Breast epithelium (tissue), 3 donors: ENCODE measurements around the gene SMG7.

ENCODE experiments used
- CTCF ChIP-seq, 3 donors: fragments of 450-650 bp; IDR thresholded peaks; one replicate each; pipeline ENCODE4 v1.5.1; 2016 to 2017; ENCODE audit warnings: antibody characterized with exemption in 3 of 3, mild to moderate bottlenecking in 3 of 3, moderate library complexity in 3 of 3
- POLR2A ChIP-seq: fragments of 450-650 bp; IDR thresholded peaks from one replicate; pipeline ENCODE4 v1.6.1; 2016; ENCODE audit warnings: antibody characterized with exemption, mild to moderate bottlenecking, moderate library complexity
- POLR2AphosphoS5 ChIP-seq, 3 donors: sonication (generic); formaldehyde crosslinking; IDR thresholded peaks; one replicate each; pipeline ENCODE4 v1.6.1; 2017; ENCODE audit warnings: antibody characterized with exemption in 3 of 3

- TF ChIP-seq CTCF (IDR thresholded peaks at IDR 0.05) (no peak), POLR2A (no peak), POLR2AphosphoS5 (IDR thresholded peaks at IDR 0.05) (no peak)
Measured at GRCh38 chr1:183551924-183552323, 79.6 kb downstream of the SMG7 start.
